ENCODE measurements around the gene PIK3C2B. TPM values are rescaled to one million over a fixed set of nuclear protein-coding genes. Genes with fewer than 3 reads are reported as not detected.
A peak's percentile ranks its signal among the peaks of the same experiment; 100 is the strongest.

PIK3C2B gene
- total and polyA plus RNA-seq, 2 donors (not counting 1 experiment from before 2014, with no cell fraction given): 90.3 to 142 TPM

DNA sequence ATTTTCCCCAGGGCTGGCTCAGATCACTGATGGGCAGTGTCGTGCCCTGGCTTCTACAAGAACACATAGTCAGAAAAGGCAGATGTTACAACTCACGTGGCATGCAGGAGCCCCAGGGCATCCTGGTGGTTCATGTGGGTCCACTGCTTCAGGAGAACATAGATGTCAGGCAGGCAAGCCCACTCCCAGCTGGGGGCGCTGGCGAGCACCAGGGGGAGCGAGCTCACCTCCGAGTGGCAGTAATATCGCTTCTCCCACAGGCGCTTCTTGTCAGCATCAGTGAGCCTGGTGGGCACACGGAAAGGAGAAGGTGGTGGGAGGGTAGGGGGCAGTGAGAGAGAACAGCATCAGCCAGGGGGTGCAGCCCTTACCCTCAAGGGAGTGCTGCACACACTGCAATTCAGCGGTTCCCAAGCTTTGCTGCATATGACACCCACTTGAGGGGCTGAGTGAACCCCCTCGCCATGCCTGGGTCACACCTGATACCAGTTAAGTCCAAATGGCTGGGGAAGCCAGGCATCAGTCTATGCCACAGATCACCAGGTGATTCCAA, 48.7 kb downstream of the PIK3C2B start:
- ChIA-PET POLR2A (interaction anchor here (0.7 to 12.9 kb wide), 5 partner anchors 33 to 70 kb away, joined by 3 to 161 read pairs (median 4); partner anchors contain the start of genes MDM4 and PIK3C2B), CTCF (interaction anchor here (0.7 to 43.9 kb wide), 24 partner anchors 8 to 361 kb away, joined by 3 to 1884 read pairs (median 10); partner anchors contain the start of genes MDM4 and PIK3C2B)
- H3K9me3 Mint-ChIP-seq (ENCODE audit: insufficient read depth): no peaks in the 10 kb centered on the region
- 62% methylated on average over 8 of the region's 11 CpGs for WGBS (ENCODE audit: insufficient coverage)
- no peak overlapping the region for H3K4me3 Mint-ChIP-seq
- Histone ChIP-seq H3K4me1 (ENCODE audit: control insufficient read depth in 2 of 2, insufficient read depth in 2 of 2, low read length in 2 of 2) (peaks cover 51 to 53% of the 10 kb centered on the region in 2 donors), H3K27ac (ENCODE audit: low read length in 2 of 2) (peak overlapping the region in 1 of 2 donors; percentile 27), H3K4me2 (replicated peaks; ENCODE audit: low read depth, low read length, poor library complexity, severe bottlenecking) (peak overlapping the region; percentile 55), H3K36me3 (replicated peaks in 1 of 2; ENCODE audit: control extremely low read depth in 1 of 2, control insufficient read depth in 1 of 2, extremely low read depth in 1 of 2, insufficient read depth in 2 of 2, low read length in 1 of 2) (peaks cover 0 to 84% of the 10 kb centered on the region in 2 experiments), H3K27me3 (replicated peaks in 1 of 4; ENCODE audit: control extremely low read depth in 1 of 4, control insufficient read depth in 3 of 4, insufficient read depth in 4 of 4, low read length in 3 of 4) (no peaks in the 10 kb centered on the region), H3K79me2 (ENCODE audit: control insufficient read depth, insufficient read depth, low read length) (peaks cover 83% of the 10 kb centered on the region), H2AFZ (ENCODE audit: insufficient read depth, low read depth, low read length, poor library complexity, severe bottlenecking) (no peak overlapping the region), H4K20me1 (ENCODE audit: control insufficient read depth, insufficient read depth, low read length, poor library complexity, severe bottlenecking) (peaks cover 12% of the 10 kb centered on the region), H3K4me3 (ENCODE audit: control extremely low read depth in 1 of 5, extremely low read depth in 1 of 5, insufficient read depth in 1 of 5, low read depth in 2 of 5, low read length in 4 of 5) (no peak overlapping the region), H3K9ac (ENCODE audit: low read length) (no peak overlapping the region), H3K9me3 (ENCODE audit: control extremely low read depth in 1 of 3, control insufficient read depth in 2 of 3, insufficient read depth in 1 of 3, low read length in 2 of 3) (no peaks in the 10 kb centered on the region)
- H3K27me3 Mint-ChIP-seq: no peaks in the 10 kb centered on the region
- H3K4me1 Mint-ChIP-seq: peaks cover 52% of the 10 kb centered on the region
- peak; percentile 59 for DNase-seq
- peak overlapping the region; percentile 81 for H3K27ac Mint-ChIP-seq
- ATAC-seq (ENCODE audit: low read depth): peak; percentile 6
- intact Hi-C loops (cut with micrococcal nuclease): loop anchor here (1.0 to 5.0 kb wide), 5 partner anchors 15 to 361 kb away; no protein-coding TSS in a partner anchor
- TF ChIP-seq, protein P1, sequence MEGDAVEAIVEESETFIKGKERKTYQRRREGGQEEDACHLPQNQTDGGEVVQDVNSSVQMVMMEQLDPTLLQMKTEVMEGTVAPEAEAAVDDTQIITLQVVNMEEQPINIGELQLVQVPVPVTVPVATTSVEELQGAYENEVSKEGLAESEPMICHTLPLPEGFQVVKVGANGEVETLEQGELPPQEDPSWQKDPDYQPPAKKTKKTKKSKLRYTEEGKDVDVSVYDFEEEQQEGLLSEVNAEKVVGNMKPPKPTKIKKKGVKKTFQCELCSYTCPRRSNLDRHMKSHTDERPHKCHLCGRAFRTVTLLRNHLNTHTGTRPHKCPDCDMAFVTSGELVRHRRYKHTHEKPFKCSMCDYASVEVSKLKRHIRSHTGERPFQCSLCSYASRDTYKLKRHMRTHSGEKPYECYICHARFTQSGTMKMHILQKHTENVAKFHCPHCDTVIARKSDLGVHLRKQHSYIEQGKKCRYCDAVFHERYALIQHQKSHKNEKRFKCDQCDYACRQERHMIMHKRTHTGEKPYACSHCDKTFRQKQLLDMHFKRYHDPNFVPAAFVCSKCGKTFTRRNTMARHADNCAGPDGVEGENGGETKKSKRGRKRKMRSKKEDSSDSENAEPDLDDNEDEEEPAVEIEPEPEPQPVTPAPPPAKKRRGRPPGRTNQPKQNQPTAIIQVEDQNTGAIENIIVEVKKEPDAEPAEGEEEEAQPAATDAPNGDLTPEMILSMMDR (IDR thresholded peaks at IDR 0.05): no peak
- TF ChIP-seq EZH2 (IDR thresholded peaks at IDR 0.05; ENCODE audit: borderline replicate concordance, insufficient read depth, low read depth, low read length, poor library complexity, severe bottlenecking): no peak

Other genes with a start within 250 kb of the PIK3C2B start
- gene PLEKHA6, start 134.9 kb downstream of the PIK3C2B start, total RNA-seq: 0.47 and 0.92 TPM in 2 replicates
- gene PLEKHA6, start 134.9 kb downstream of the PIK3C2B start, polyA plus RNA-seq: 0.20 and 0.31 TPM in 2 replicates
- 65.7 and 68.0 TPM in 2 replicates for gene PPP1R15B, start 83.0 kb downstream of the PIK3C2B start, total RNA-seq
- gene PPP1R15B, start 83.0 kb downstream of the PIK3C2B start, polyA plus RNA-seq: 137 and 144 TPM in 2 replicates
- 374 and 378 TPM in 2 replicates for gene MDM4, start 21.6 kb upstream of the PIK3C2B start, total RNA-seq
- 46.6 and 95.7 TPM in 2 replicates for gene MDM4, start 21.6 kb upstream of the PIK3C2B start, polyA plus RNA-seq
- gene LRRN2, start 190.9 kb upstream of the PIK3C2B start, total RNA-seq: not detected in 2 replicates
- gene LRRN2, start 190.9 kb upstream of the PIK3C2B start, polyA plus RNA-seq: not detected in 2 replicates